GM21717 (cell line): ENCODE results near the gene CCDC141.
A peak's percentile ranks its signal among the peaks of the same experiment; 100 is the strongest.
"Not testable (repeated sequence)": the region's sequence is repeated elsewhere in the genome, so short reads cannot be mapped to it uniquely, and the experiment has no call there.

Experiments used
- ATAC-seq: cut with Tn5 transposase; IDR thresholded peaks from one replicate; pipeline ENCODE4 v1.9.1; 2021; ENCODE audit warnings: mild to moderate bottlenecking, moderate library complexity; ENCODE audit not compliant: unreplicated experiment

CCDC141 gene

GRCh38 chr2:178989424-178989823 lies 60.5 kb downstream of the CCDC141 start:
- not testable (repeated sequence) for ATAC-seq

- not testable (repeated sequence) for ATAC-seq
Measured at GRCh38 chr2:178982652-178983051, 67.3 kb downstream of the CCDC141 start.

GRCh38 chr2:178980815-178981214 lies 69.1 kb downstream of the CCDC141 start:
- no peak for ATAC-seq

- no peak for ATAC-seq
Measured at GRCh38 chr2:178978667-178979066, 71.3 kb downstream of the CCDC141 start.

- no peak for ATAC-seq
Measured at GRCh38 chr2:178976351-178976750, 73.6 kb downstream of the CCDC141 start.

- no peak for ATAC-seq
Measured at GRCh38 chr2:178962805-178963433, 87.0 kb downstream of the CCDC141 start.

- no peak for ATAC-seq
Measured at GRCh38 chr2:178962152-178962551, 87.8 kb downstream of the CCDC141 start.

- ATAC-seq, result no peak
Measured at GRCh38 chr2:178954049-178954448, 95.9 kb downstream of the CCDC141 start.

- ATAC-seq, result no peak
Measured at GRCh38 chr2:178951266-178952006, 98.5 kb downstream of the CCDC141 start.

GRCh38 chr2:178949584-178949983 lies 100.4 kb downstream of the CCDC141 start:
- peak; percentile 96 for ATAC-seq

GRCh38 chr2:178949151-178949550 lies 100.8 kb downstream of the CCDC141 start:
- no peak for ATAC-seq

- no peak for ATAC-seq
Measured at GRCh38 chr2:178947006-178947405, 102.9 kb downstream of the CCDC141 start.

GRCh38 chr2:178946494-178946893 lies 103.4 kb downstream of the CCDC141 start:
- ATAC-seq, result no peak

GRCh38 chr2:178943745-178944144 lies 106.2 kb downstream of the CCDC141 start:
- ATAC-seq, result no peak

GRCh38 chr2:178934571-178934970 lies 115.4 kb downstream of the CCDC141 start:
- ATAC-seq, result no peak

GRCh38 chr2:178933493-178933892 lies 116.4 kb downstream of the CCDC141 start:
- ATAC-seq, result no peak

GRCh38 chr2:178928077-178928476 lies 121.9 kb downstream of the CCDC141 start:
- ATAC-seq, result peak; percentile 59

GRCh38 chr2:178927173-178927572 lies 122.8 kb downstream of the CCDC141 start:
- ATAC-seq, result peak; percentile 61

- no peak for ATAC-seq
Measured at GRCh38 chr2:178924817-178925216, 125.1 kb downstream of the CCDC141 start.

GRCh38 chr2:178923546-178923945 lies 126.4 kb downstream of the CCDC141 start:
- ATAC-seq, result no peak

GRCh38 chr2:178920916-178921513 lies 128.9 kb downstream of the CCDC141 start:
- no peak for ATAC-seq

- no peak for ATAC-seq
Measured at GRCh38 chr2:178917555-178917954, 132.4 kb downstream of the CCDC141 start.
